DMS79 treated with DMSO at 0.1 percent for 48 hours (cell line): ENCODE results near the gene TMEM171.

Experiments used
- DNase-seq: peaks from one replicate; lab custom pipeline; 2025; lab: John Stamatoyannopoulos, UW

Gene TMEM171

DNA sequence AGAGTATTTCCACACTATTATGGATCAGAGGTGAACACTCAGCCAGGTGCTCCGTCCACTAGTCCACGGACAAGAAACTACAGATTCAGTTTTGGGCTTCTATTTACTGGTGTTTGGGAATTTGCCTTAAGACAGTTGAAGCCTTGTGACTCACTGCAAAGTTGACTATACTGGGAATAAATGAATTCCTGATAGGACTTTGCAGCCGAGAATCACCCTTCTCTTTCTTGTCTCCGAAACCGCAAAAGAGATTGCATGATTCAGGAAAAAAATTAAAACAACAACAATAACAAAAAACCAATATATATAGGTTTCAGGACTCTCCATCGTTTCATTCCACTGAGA, 716 bp downstream of the TMEM171 start:
- no peak for DNase-seq

GRCh38 chr5:73122875-73123810, 2.8 kb downstream of the TMEM171 start:
- DNase-seq: no peak

DNA sequence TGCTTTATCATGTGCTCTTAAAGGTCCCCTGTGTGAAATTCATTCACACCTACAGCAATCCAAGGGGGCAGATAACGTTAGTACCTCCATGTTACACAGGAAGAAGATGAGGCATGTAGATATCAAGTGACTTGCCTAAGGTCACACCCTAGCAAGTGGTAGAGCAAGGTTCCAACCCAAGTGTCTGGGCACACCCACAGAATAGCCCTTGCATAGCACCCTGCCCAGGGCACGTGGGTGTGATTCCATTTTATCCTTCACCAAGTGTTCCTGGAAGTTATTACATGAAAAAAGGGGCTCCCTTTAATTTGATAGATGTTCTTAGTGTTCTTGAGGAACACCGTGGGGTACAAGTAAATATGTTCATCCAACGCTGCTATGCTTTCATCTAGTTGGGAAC, 4.9 kb downstream of the TMEM171 start:
- no peak for DNase-seq

- DNase-seq: no peak
These were observed 6.0 kb downstream of the TMEM171 start for GRCh38 chr5:73126381-73126780.

GRCh38 chr5:73126957-73127356, 6.6 kb downstream of the TMEM171 start:
- no peak for DNase-seq

- DNase-seq: no peak
These were observed 8.8 kb downstream of the TMEM171 start for GRCh38 chr5:73129143-73129542.

DNA sequence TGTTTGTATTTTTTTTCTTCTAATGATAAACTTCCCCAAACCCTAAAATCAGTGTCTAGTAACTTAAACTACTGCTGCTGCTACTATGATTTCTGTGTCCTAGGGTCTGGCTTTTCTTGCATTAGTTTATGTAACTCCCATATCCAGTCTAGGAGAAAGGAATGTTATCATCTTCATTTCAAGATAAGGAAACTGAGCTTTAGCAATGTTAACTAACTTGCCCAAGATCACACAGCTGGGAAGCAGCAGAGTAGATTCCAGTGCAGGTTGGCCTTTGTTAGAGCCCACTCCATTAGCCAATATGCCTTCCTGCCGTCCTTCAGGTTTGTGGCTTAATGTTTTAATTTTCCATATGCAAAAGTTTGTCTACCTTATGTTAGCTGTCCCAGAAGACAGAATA, 10.4 kb downstream of the TMEM171 start:
- DNase-seq: no peak

DNA sequence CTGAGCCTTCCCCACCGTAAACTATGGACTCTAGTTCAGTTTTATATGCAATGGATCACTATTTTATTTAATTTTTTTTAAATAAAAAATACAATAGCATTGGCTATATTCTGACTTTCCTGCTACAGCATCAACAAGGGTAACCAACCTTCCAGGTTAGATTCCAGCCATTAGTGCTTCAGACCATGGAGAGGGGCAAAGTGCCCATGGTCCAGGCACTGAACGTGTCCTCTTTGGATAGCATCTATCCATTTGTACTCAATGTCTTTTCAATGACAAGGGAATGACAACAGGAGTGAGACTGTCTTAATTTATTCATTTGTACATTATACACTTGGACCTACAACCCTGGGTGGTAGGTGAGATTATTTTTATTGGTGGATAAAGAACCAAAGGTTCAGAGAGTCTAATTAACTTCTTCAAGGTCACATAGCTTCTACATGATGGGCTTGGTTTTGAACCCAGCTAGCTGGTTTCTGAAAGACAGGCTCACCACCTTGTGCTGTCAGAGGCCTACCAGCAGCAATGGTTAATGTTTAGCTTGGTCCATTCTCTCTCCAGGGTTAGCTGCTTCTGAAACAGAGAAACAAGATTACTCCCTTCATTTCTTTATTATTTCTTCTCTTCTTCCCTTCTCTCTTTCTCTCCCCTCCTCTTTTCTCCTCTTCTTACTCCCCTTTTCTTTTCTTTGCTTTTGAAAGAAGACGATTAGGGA, 11.5 kb downstream of the TMEM171 start:
- DNase-seq: no peak

- no peak for DNase-seq
These were observed 12.4 kb downstream of the TMEM171 start for GRCh38 chr5:73132759-73133158.

DNA sequence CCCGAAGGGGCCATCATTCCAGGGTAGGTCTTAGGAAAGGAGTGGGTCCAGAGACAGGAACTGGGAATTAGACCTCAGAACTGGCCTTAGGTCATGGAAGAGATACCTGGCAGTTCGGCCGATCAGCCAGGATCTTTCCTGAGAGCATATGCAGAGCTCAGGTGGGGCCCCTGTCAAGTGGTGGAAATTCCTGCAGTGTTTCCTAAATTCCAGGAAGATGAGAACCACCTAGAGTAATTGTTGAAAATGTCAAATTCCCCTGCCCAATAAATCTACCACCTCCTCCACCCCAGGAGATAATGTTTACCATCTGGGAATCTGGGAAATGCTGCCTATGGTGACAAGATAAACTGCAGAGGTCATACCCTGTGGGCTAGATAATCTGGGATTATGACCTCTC, 14.6 kb downstream of the TMEM171 start:
- DNase-seq: no peak

- DNase-seq: no peak
These were observed 15.2 kb downstream of the TMEM171 start for GRCh38 chr5:73135429-73136054.

GRCh38 chr5:73136055-73136562, 15.7 kb downstream of the TMEM171 start:
- no peak for DNase-seq

GRCh38 chr5:73137563-73138530, 17.5 kb downstream of the TMEM171 start:
- DNase-seq: no peak

DNA sequence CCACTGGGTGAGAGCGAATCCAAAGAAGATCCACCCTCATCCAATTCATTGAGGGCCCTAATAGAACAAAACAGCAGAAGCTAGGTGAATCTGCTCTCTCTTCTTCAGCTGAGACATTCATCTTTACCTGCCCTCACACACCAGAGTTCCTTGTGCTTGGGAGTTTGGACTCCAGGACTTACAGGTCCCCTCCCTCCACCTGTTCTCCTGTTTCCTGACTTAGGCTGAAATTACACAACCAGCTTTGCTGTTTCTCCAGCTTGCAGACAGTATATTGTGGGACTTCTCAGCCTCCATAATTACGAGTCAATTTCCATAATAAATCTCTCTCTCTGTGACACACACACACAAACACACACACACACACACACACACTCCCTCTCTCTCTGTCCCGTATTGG, 19.1 kb downstream of the TMEM171 start:
- no peak for DNase-seq

GRCh38 chr5:73140801-73141200, 20.4 kb downstream of the TMEM171 start:
- DNase-seq: no peak

DNA sequence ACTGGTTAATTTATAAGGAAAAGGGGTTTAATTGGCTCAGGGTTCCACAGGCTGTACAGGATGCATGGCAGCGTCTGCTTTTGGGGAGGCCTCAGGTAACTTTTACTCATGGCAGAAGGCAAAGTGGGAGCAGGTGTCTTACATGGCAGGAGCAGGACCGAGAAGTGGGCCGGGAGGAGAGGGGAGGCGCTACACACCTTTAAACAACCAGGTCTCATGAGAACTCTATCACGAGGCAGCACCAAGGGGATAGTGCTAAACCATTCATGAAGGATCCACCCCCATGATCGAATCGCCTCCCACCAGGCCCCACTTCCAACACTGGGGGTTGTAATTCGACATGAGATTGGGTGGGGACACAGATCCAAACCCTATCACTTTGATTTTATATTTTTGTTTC, 21.7 kb downstream of the TMEM171 start:
- DNase-seq: no peak

GRCh38 chr5:73143716-73144115, 23.3 kb downstream of the TMEM171 start:
- DNase-seq: no peak

GRCh38 chr5:73149540-73149939, 29.2 kb downstream of the TMEM171 start:
- DNase-seq: no peak

DNA sequence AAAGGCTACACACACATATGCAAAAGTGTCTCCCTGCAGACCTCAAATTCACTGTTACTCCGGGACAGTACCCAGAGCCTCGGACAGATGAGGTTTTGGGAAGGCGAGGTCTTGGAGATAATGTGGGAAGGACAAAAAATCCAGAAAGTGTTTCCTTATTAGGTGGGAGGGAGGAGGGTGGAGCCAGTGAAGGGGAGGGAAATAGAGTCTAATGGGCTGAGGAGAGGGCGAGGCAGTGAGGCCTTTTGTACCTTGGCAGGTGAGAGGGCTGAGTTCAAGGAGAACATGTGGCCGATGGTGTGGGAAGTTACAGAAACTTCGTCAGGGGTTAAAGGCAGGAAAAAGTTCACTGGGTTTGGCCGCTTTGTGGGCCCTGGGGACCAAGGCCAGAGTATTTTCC, 30.5 kb downstream of the TMEM171 start:
- DNase-seq: no peak

- no peak for DNase-seq
These were observed 31.5 kb downstream of the TMEM171 start for GRCh38 chr5:73151766-73152410.
